HEK293 (cell line): ENCODE data around the gene DUSP19.

Experiments used
- CTCF ChIA-PET: fragments of 350-600 bp; formaldehyde crosslinking; extraction: SDS; loops from one replicate; lab custom pipeline; 2021; ENCODE audit warnings: antibody characterized with exemption; lab: Yijun Ruan, JAX
- POLR2A ChIA-PET: fragments of 300-600 bp; formaldehyde crosslinking; extraction: SDS; loops from one replicate; lab custom pipeline; 2020; ENCODE audit warnings: antibody characterized with exemption, inconsistent platforms; lab: Yijun Ruan, JAX
- H3K27ac ChIP-seq: fragments of 200-500 bp; sonication (Bioruptor generic); 2 replicates; pipeline ENCODE4 v1.5.1; 2014; ENCODE audit warnings: low read depth, low read length, control low read depth, inconsistent platforms; ENCODE audit errors: extremely low read depth
- H3K36me3 ChIP-seq, 2 experiments: fragments of 200-500 bp in 1 of 2; sonication (Bioruptor generic) in 1 of 2; 1 replicate in 1 of 2; 2 replicates in 1 of 2; pipeline ENCODE4 v1.5.1; 2014 to 2017; ENCODE audit warnings: inconsistent platforms in 2 of 2, low read length in 2 of 2; ENCODE audit not compliant: control insufficient read depth in 2 of 2, insufficient read depth in 1 of 2
- H3K4me1 ChIP-seq: fragments of 200-500 bp; sonication (Bioruptor generic); 2 replicates; pipeline ENCODE4 v1.5.1; 2014; ENCODE audit warnings: mild to moderate bottlenecking, low read length, inconsistent platforms; ENCODE audit not compliant: control insufficient read depth, insufficient read depth
- H3K4me3 ChIP-seq: 2 replicates; pipeline ENCODE4 v1.5.1; 2011; ENCODE audit warnings: low read depth, mild to moderate bottlenecking, control low read depth, low read length, moderate library complexity
- H3K9me3 ChIP-seq: fragments of 200-500 bp; sonication (Bioruptor generic); 2 replicates; pipeline ENCODE4 v1.5.1; 2014; ENCODE audit warnings: low read depth, low read length, inconsistent platforms; ENCODE audit not compliant: control insufficient read depth, insufficient read depth
- BCL6B ChIP-seq: fragments of 450-650 bp; formaldehyde crosslinking; IDR thresholded peaks from 2 replicates; pipeline ENCODE4 v1.5.1; 2017; ENCODE audit warnings: missing biosample characterization, missing genetic modification characterization
- MZF1 ChIP-seq: fragments of 450-650 bp; formaldehyde crosslinking; IDR thresholded peaks from 2 replicates; pipeline ENCODE4 v1.5.1; 2017; ENCODE audit warnings: missing biosample characterization, missing genetic modification characterization, borderline replicate concordance
- PRDM1 ChIP-seq: fragments of 450-650 bp; formaldehyde crosslinking; IDR thresholded peaks from 2 replicates; pipeline ENCODE4; 2016; ENCODE audit warnings: missing biosample characterization, missing genetic modification characterization
- PRDM2 ChIP-seq: fragments of 450-650 bp; formaldehyde crosslinking; IDR thresholded peaks from 2 replicates; pipeline ENCODE4 v1.5.1; 2016; ENCODE audit warnings: missing biosample characterization, missing genetic modification characterization, borderline replicate concordance
- RBAK ChIP-seq: fragments of 450-650 bp; formaldehyde crosslinking; IDR thresholded peaks from 2 replicates; pipeline ENCODE4 v1.5.1; 2016; ENCODE audit warnings: missing biosample characterization, missing genetic modification characterization
- SCRT2 ChIP-seq: fragments of 450-650 bp; formaldehyde crosslinking; IDR thresholded peaks from 2 replicates; pipeline ENCODE4 v1.5.1; 2016; ENCODE audit warnings: missing biosample characterization, missing genetic modification characterization
- ZBTB17 ChIP-seq: fragments of 450-650 bp; formaldehyde crosslinking; IDR thresholded peaks from 2 replicates; pipeline ENCODE4 v1.5.1; 2016; ENCODE audit warnings: missing biosample characterization, missing genetic modification characterization
- ZNF2 ChIP-seq: fragments of 450-650 bp; formaldehyde crosslinking; IDR thresholded peaks from 2 replicates; pipeline ENCODE4 v1.5.1; 2016; ENCODE audit warnings: missing biosample characterization, missing genetic modification characterization
- ZNF274 ChIP-seq, 2 experiments: fragments of 200-500 bp in 1 of 2; fragments of 450-650 bp in 1 of 2; sonication (Bioruptor generic) in 1 of 2; formaldehyde crosslinking in 1 of 2; IDR thresholded peaks; 2 replicates each; pipeline versions ENCODE4 v1.5.1 to v1.6.1; 2014 to 2016; ENCODE audit warnings: borderline replicate concordance in 1 of 2, inconsistent platforms in 1 of 2, low read length in 1 of 2, missing biosample characterization in 1 of 2, missing genetic modification characterization in 1 of 2
- ZNF302 ChIP-seq: fragments of 450-650 bp; formaldehyde crosslinking; IDR thresholded peaks from 2 replicates; pipeline ENCODE4 v1.5.1; 2016; ENCODE audit warnings: missing biosample characterization, missing genetic modification characterization, low read depth
- ZNF48 ChIP-seq: fragments of 450-650 bp; formaldehyde crosslinking; IDR thresholded peaks from 2 replicates; pipeline ENCODE4 v1.5.1; 2016; ENCODE audit warnings: missing biosample characterization, missing genetic modification characterization
- ZNF558 ChIP-seq: fragments of 450-650 bp; formaldehyde crosslinking; IDR thresholded peaks from 2 replicates; pipeline ENCODE4 v1.5.1; 2016; ENCODE audit warnings: missing biosample characterization, missing genetic modification characterization
- ZNF585B ChIP-seq: fragments of 450-650 bp; formaldehyde crosslinking; IDR thresholded peaks from 2 replicates; pipeline ENCODE4 v1.5.1; 2016; ENCODE audit warnings: missing biosample characterization, missing genetic modification characterization
- ZNF626 ChIP-seq: fragments of 450-650 bp; sonication (Bioruptor Pico); formaldehyde crosslinking; IDR thresholded peaks from 2 replicates; pipeline ENCODE4 v1.5.1; 2018; ENCODE audit warnings: missing biosample characterization, missing genetic modification characterization, inconsistent platforms
- ZNF768 ChIP-seq: fragments of 450-650 bp; formaldehyde crosslinking; IDR thresholded peaks from 2 replicates; pipeline ENCODE4 v1.5.1; 2018; ENCODE audit warnings: missing biosample characterization, mild to moderate bottlenecking, missing genetic modification characterization
- ZNF792 ChIP-seq: fragments of 450-650 bp; formaldehyde crosslinking; IDR thresholded peaks from 2 replicates; pipeline ENCODE4 v1.5.1; 2016; ENCODE audit warnings: missing biosample characterization, missing genetic modification characterization
- ZNF837 ChIP-seq: fragments of 450-650 bp; formaldehyde crosslinking; IDR thresholded peaks from 2 replicates; pipeline ENCODE4 v1.5.1; 2016; ENCODE audit warnings: missing biosample characterization, missing genetic modification characterization
- ZXDB ChIP-seq: fragments of 450-650 bp; formaldehyde crosslinking; IDR thresholded peaks from 2 replicates; pipeline ENCODE4 v1.5.1; 2016; ENCODE audit warnings: missing biosample characterization, missing genetic modification characterization
- TF ChIP-seq, protein P1 (sequence below): fragments of 450-650 bp; formaldehyde crosslinking; IDR thresholded peaks from 2 replicates; pipeline ENCODE4 v1.5.1; 2016; ENCODE audit warnings: missing biosample characterization, missing genetic modification characterization
- TF ChIP-seq, protein P2 (sequence below): fragments of 450-650 bp; formaldehyde crosslinking; IDR thresholded peaks from 2 replicates; pipeline ENCODE4 v1.5.1; 2016; ENCODE audit warnings: missing biosample characterization, missing genetic modification characterization, borderline replicate concordance
- TF ChIP-seq, protein P3 (sequence below): fragments of 450-650 bp; formaldehyde crosslinking; IDR thresholded peaks from 2 replicates; pipeline ENCODE4 v1.5.1; 2016; ENCODE audit warnings: missing biosample characterization, missing genetic modification characterization

Gene DUSP19

DNA sequence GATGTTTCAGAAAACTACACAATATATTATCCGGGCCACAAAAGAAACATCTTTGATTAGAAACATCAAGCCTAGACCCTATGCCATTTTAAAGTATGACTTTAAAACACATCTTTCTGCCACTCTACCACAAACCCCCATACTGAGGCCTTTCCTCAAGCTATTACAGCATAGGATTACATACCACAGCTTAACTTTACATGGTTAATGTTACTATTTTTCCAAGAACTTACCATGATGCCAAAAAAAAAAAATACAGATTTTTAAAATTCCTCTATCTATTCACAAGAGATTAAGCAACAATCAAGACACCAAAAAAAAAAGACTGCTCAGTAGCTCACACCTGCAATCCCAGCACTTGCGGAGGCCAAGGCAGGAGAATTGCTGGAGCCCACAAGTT, 49.3 kb upstream of the DUSP19 start:
- H3K4me1 ChIP-seq = peaks cover 21% of the 10 kb centered on the region; the same call in 1 of the 2 replicates
- ChIA-PET CTCF (interaction anchor here (0.7 to 0.9 kb wide), 2 partner anchors 10 to 19 kb away, joined by 5 to 7 read pairs; no protein-coding TSS in a partner anchor), POLR2A (no interaction called here)
- no peaks in the 10 kb centered on the region for H3K36me3 ChIP-seq
- no peak overlapping the region for H3K4me3 ChIP-seq
- no peak overlapping the region for H3K27ac ChIP-seq
- TF ChIP-seq BCL6B (no peak), SCRT2 (no peak), ZNF2 (tag by site-specific recombination) (no peak), ZXDB (tag by site-specific recombination) (no peak), ZNF302 (tag by site-specific recombination) (no peak), ZNF585B (tag by site-specific recombination) (no peak), ZNF768 (tag by site-specific recombination) (no peak), MZF1 (tag by site-specific recombination) (no peak)
- TF ChIP-seq, protein P1, sequence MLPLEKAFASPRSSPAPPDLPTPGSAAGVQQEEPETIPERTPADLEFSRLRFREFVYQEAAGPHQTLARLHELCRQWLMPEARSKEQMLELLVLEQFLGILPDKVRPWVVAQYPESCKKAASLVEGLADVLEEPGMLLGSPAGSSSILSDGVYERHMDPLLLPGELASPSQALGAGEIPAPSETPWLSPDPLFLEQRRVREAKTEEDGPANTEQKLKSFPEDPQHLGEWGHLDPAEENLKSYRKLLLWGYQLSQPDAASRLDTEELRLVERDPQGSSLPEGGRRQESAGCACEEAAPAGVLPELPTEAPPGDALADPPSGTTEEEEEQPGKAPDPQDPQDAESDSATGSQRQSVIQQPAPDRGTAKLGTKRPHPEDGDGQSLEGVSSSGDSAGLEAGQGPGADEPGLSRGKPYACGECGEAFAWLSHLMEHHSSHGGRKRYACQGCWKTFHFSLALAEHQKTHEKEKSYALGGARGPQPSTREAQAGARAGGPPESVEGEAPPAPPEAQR (tag by site-specific recombination) = no peak
- TF ChIP-seq, protein P2, sequence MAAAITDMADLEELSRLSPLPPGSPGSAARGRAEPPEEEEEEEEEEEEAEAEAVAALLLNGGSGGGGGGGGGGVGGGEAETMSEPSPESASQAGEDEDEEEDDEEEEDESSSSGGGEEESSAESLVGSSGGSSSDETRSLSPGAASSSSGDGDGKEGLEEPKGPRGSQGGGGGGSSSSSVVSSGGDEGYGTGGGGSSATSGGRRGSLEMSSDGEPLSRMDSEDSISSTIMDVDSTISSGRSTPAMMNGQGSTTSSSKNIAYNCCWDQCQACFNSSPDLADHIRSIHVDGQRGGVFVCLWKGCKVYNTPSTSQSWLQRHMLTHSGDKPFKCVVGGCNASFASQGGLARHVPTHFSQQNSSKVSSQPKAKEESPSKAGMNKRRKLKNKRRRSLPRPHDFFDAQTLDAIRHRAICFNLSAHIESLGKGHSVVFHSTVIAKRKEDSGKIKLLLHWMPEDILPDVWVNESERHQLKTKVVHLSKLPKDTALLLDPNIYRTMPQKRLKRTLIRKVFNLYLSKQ (tag by site-specific recombination) = no peak
- TF ChIP-seq, protein P3, sequence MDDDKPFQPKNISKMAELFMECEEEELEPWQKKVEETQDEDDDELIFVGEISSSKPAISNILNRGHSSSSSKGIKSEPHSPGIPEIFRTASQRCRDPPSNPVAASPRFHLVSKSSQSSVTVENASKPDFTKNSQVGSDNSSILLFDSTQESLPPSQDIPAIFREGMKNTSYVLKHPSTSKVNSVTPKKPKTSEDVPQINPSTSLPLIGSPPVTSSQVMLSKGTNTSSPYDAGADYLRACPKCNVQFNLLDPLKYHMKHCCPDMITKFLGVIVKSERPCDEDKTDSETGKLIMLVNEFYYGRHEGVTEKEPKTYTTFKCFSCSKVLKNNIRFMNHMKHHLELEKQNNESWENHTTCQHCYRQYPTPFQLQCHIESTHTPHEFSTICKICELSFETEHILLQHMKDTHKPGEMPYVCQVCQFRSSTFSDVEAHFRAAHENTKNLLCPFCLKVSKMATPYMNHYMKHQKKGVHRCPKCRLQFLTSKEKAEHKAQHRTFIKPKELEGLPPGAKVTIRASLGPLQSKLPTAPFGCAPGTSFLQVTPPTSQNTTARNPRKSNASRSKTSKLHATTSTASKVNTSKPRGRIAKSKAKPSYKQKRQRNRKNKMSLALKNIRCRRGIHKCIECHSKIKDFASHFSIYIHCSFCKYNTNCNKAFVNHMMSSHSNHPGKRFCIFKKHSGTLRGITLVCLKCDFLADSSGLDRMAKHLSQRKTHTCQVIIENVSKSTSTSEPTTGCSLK (tag by site-specific recombination) = no peak
- no peaks in the 10 kb centered on the region for H3K9me3 ChIP-seq

DNA sequence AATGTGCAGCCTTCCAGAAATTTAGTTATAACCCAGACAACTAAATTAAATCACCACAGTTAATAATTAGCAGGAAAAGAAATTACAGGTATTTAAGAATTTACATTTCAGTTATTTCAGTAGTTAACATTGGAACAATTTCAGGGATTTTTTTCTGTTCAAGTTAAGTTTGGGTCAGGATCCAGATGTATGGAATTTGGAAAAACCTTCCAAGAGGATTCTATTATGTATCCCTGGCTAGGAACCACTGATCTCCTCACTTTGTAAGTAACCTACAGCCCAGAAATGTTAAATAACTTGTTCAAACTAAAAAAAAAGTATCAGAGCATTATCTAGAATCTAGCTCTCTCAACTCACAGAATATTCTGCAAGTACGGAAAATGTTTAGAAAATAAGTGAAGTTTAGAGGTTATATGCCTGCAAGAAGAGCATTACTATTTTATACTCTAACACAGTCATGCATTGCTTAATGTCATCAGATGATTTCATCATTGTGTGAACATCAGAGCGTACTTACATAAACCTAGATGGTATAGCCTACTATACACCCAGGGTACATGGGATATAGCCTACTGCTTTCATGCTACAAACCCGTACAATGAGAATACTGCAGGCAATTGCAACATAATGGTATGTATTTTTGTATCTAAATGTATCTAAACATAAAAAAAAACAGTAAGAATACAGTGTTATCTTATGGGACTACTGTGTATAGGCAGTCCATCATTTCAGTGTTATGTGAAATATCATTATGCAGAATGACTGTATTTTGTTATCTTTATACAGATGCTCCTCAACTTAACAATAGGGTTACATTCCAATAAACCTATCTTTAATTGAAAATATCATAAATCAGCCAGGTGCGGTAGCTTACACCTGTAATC, 46.4 kb upstream of the DUSP19 start:
- no peaks in the 10 kb centered on the region for H3K9me3 ChIP-seq
- no peaks in the 10 kb centered on the region for H3K36me3 ChIP-seq
- H3K27ac ChIP-seq = no peak overlapping the region
- H3K4me3 ChIP-seq = no peak overlapping the region
- POLR2A ChIA-PET = no interaction called here
- CTCF ChIA-PET = interaction anchor here (0.6 to 1.1 kb wide), 3 partner anchors 9 to 46 kb away, joined by 3 read pairs; no protein-coding TSS in a partner anchor
- peaks cover 11% of the 10 kb centered on the region; the same call in 1 of the 2 replicates for H3K4me1 ChIP-seq
- no peak for TF ChIP-seq PRDM1 (tag by site-specific recombination)
- TF ChIP-seq ZNF837 (tag by site-specific recombination) = no peak
- TF ChIP-seq PRDM2 (tag by site-specific recombination) = no peak
- no peak for TF ChIP-seq ZNF626 (tag by site-specific recombination)
- no peak for TF ChIP-seq ZNF558 (tag by site-specific recombination)
- TF ChIP-seq ZNF792 (tag by site-specific recombination) = no peak
- no peak for TF ChIP-seq RBAK
- TF ChIP-seq ZBTB17 (tag by site-specific recombination) = no peak
- TF ChIP-seq ZNF48 (tag by site-specific recombination) = no peak
- TF ChIP-seq ZNF274 (IDR thresholded peaks at IDR 0.05; ENCODE audit: low read length) = no peak
- TF ChIP-seq ZNF274 (tag by site-specific recombination; IDR thresholded peaks at IDR 0.05; ENCODE audit: borderline replicate concordance) = no peak
